ENCODE results near the gene ST6GAL1. TPM values are rescaled to one million over a fixed set of nuclear protein-coding genes. Genes with fewer than 3 reads are reported as not detected.

Gene ST6GAL1
- total and polyA plus RNA-seq, 2 experiments from 2014 or later = 17.6 to 65.1 TPM

- peaks cover 27% of the 10 kb centered on the region for H3K4me1 Mint-ChIP-seq
- H3K79me2 ChIP-seq (replicated peaks; ENCODE audit: insufficient read depth) = peaks cover 7% of the 10 kb centered on the region; the same call in 1 of the 2 replicates
- DNase-seq (ENCODE audit: low spot score) = no peak
- no peak overlapping the region for H3K4me2 ChIP-seq
- no peaks in the 10 kb centered on the region for H3F3A ChIP-seq (replicated peaks; ENCODE audit: low read depth)
- H2AFZ ChIP-seq = no peak overlapping the region
- peak overlapping the region; percentile 74; the same call in 1 of the 2 replicates for H3K27ac ChIP-seq (ENCODE audit: low read depth)
- TF ChIP-seq EZH2 (IDR thresholded peaks at IDR 0.05; ENCODE audit: low read depth, unreplicated experiment) (no peak), POLR2AphosphoS5 (IDR thresholded peaks at IDR 0.05; ENCODE audit: low read depth) (no peak), REST (IDR thresholded peaks at IDR 0.05; ENCODE audit: unreplicated experiment) (no peak), STAT1 (IDR thresholded peaks at IDR 0.05; ENCODE audit: unreplicated experiment) (no peak), EZH2phosphoT487 (IDR thresholded peaks at IDR 0.05; ENCODE audit: unreplicated experiment) (no peak), ZNF114 (CRISPR knock-in tag; IDR thresholded peaks at IDR 0.05) (no peak), CREB1 (CRISPR knock-in tag; IDR thresholded peaks at IDR 0.05; ENCODE audit: low read depth) (no peak), CTCF (conservative IDR thresholded peaks at IDR 0.05; ENCODE audit: low read depth in 2 of 2) (no peak), ZNF331 (CRISPR knock-in tag; IDR thresholded peaks at IDR 0.05; ENCODE audit: low read depth) (no peak), JUNB (IDR thresholded peaks at IDR 0.05; ENCODE audit: unreplicated experiment) (no peak)
- peaks cover 82% of the 10 kb centered on the region for H3K36me3 Mint-ChIP-seq (ENCODE audit: low read depth)
- H3K4me3 ChIP-seq = no peak overlapping the region
- H3K4me1 ChIP-seq (ENCODE audit: insufficient read depth) = peaks cover 15% of the 10 kb centered on the region
- H3K27me3 ChIP-seq (ENCODE audit: insufficient read depth) = no peaks in the 10 kb centered on the region
- no peaks in the 10 kb centered on the region for H3K9me3 Mint-ChIP-seq
- H3K27ac Mint-ChIP-seq = peak overlapping the region; percentile 60
- H3K27me3 Mint-ChIP-seq (ENCODE audit: insufficient read depth, low read depth, poor library complexity) = peaks cover 6% of the 10 kb centered on the region
- peaks cover 9% of the 10 kb centered on the region; the same call in 1 of the 2 replicates for H3K36me3 ChIP-seq (ENCODE audit: insufficient read depth)
- H4K20me1 ChIP-seq (replicated peaks; ENCODE audit: insufficient read depth) = peaks cover 4% of the 10 kb centered on the region; the same call in 1 of the 2 replicates
- H3K4me3 Mint-ChIP-seq = no peak overlapping the region
- no peak for ATAC-seq
- H3K9me2 ChIP-seq (ENCODE audit: insufficient read depth) = no peaks in the 10 kb centered on the region
These were observed 45.4 kb downstream of the ST6GAL1 start for GRCh38 chr3:186975726-186976125.
